NOMO-1 treated with DMSO at 0.1 percent for 48 hours (cell line): ENCODE measurements around the gene ZNF385A.

ENCODE experiments used
- DNase-seq: peaks from one replicate; lab custom pipeline; 2025; ENCODE audit not compliant: unreplicated experiment; lab: John Stamatoyannopoulos, UW

Gene ZNF385A

DNA sequence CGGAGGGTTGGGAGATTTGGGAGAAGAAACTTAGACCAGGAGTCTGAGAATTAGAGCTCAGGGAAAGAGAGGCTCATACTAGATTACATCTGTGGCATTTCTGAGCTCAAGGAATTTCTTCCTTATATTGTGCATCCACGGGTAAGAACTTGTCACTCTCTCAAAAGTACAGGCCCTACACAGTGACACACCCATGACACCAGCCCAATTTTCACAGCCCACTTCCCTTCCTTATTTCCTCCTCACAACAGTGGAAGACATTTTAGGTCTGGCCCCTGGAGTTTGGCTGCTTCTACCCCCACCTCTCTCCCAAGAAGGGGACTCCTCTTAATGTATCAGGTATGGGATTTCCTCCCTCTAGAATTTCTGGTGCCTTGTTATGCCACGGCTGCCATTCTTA lies 9.2 kb upstream of the ZNF385A start:
- peak; percentile 52 for DNase-seq

DNA sequence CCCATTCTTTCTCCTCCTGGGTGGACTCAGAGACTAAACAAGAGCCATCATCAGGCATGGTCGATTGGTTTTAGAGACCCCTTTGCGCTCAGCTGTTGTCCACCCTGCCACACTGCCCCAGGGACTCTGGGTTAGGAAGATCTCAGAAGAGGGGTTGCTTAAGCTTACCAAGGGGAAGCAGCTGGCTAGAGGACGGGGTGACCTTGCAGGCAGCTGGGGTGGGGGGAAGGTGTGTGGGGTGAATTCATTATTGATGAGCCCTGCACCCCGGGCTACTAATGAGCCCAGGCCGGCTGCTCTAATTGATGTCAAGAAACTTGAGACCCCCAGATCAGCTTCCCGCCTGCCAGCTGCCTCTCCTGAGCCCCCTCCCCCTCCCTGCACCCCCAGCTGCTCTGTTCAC lies 8.7 kb upstream of the ZNF385A start:
- DNase-seq, result no peak

DNA sequence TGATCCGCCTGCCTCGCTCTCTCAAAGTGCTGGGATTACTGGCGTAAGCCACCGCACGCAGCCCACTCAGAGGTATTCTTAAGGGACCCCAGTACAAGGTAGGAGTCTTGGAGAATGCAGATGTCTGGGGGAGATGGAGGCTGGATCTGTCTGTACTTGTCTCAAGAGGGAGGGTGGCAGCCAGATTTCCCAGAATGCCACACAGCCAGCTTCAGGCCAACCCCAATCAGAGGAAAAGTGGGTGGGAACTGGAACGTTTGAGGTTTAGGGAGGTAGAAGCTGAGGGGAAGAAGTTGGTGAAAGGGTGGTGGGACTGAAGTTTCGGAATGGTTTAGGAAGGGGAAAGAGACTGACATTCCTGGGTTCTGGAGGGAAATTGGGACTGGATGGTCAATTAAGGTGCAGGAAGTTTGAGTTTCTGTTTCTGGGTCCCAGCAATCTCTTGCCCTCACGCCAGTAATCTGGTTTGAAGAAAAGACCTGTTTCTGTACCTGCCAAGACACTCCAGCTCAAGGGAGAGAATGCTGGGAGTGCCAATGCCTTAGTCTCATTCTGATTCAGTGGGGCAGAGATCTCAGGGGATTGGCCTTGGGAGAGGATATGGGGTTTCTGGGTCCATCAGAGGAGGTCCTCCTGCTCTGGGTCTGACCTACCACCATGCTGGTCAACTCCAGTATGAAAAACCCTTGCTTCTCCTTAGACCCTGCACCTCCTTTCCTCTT lies 8.1 kb upstream of the ZNF385A start:
- DNase-seq, result no peak

DNA sequence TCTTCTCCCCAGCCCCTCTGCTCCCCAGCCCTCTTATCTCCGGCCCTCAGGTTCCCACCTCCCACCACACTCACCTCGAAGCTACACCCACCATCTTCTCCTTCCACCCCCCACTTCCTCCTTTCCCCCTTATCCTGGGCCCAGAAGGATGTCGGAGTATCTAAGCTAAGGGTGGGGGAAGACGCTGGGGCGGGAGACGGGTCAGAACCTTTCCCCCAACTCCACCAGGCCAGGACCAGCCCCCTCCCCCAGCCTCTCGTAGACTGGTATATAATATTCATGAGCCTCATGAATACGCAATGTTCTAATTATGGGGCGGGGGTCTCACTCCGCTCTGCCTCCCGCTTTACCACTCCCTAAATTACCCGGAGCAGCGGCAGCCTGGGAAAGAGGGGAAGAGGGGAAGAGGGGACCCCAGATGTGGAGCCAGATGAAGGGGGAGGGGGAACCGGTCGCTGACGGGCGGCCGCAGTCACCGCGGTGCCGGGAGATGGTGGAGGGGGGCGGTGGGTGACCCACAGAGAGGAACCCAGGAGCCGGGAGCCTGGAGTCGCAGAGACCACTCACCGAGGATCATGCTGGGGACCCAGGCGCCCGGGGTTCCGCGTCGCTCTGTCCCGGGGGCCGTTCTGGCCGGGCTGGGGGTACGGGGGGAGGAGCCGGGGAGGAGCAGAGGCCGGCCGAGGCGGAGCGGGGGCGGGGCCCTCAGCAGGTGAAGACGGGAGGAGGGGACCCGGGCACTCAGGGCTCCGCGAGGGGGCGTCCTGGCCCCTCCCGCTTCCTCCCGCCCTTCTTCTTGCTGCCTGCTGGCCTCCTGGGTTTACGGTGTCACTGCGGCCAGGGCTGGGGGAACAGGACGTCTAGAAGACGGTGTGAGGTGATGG lies 6.4 kb upstream of the ZNF385A start:
- peak; percentile 59 for DNase-seq

DNA sequence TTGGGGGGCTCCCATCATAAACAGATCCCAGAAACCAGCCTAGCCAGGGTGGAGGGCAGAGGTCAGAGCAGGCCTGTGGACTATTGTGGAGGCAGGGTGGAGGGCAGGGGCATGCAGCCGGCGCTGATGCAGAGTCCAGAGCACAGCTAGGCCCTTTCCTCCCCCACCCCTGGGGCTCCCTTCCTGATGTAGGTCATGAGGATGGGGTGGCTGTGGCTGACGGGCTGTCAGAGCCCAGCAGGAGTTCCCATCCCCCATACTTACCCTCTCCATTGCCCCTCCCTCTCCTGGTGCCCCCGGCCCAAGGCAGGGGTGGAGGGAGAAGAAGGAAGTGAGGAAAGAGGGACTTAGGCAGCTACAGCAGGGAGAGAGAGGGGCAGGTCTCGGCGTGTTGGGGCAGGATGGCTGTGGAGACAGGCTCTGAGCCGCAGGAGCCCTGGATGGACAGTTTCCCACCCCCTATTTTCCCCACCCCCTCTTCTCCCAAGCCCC lies 5.7 kb upstream of the ZNF385A start:
- DNase-seq, result peak; percentile 39

DNA sequence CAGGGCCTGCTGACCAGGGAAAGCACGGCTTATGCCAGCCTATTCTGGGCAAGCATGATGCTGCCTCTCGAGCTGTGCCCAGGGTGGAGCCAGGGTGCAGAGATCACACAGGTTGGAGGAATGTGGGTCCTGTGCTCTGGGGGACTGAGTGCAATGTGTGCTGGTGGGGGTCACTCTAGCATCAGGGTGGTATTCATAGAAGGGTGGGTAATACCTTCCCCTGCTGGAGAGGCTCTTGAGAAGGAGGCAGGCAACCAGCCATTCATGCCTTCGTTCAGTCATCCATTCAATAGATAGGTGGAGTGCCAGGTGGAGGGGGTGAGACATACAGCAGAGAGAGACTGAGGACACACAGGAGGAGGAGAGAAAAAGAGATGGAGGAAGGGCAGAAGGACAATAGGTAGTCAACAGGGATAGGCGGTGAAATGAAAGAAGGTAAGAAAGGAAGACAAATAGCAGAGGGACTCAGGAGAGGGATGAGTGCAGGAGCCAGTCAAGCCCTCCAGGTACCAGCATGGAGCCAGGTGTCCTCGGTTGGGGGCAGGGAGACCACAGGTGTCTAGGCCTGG lies 5.2 kb upstream of the ZNF385A start:
- no peak for DNase-seq

DNA sequence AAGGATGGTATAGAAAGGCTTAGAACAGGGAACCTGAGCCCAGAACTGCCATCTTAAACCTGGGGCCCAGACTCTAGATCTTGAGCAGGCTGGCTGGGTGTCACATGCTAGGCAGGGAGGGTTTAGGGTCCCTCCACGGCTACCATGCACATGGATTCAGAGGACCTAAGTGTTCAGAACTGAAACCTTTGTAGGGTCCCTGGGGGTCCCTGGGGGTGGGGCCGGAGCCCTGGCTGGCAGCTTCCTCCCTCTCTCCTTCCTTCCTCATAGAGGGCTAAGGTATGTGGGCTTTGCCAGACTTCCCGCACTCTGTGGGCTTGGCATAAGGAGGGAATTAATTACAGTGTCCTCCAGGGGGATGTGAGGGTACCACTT lies 4.6 kb upstream of the ZNF385A start:
- no peak for DNase-seq

DNA sequence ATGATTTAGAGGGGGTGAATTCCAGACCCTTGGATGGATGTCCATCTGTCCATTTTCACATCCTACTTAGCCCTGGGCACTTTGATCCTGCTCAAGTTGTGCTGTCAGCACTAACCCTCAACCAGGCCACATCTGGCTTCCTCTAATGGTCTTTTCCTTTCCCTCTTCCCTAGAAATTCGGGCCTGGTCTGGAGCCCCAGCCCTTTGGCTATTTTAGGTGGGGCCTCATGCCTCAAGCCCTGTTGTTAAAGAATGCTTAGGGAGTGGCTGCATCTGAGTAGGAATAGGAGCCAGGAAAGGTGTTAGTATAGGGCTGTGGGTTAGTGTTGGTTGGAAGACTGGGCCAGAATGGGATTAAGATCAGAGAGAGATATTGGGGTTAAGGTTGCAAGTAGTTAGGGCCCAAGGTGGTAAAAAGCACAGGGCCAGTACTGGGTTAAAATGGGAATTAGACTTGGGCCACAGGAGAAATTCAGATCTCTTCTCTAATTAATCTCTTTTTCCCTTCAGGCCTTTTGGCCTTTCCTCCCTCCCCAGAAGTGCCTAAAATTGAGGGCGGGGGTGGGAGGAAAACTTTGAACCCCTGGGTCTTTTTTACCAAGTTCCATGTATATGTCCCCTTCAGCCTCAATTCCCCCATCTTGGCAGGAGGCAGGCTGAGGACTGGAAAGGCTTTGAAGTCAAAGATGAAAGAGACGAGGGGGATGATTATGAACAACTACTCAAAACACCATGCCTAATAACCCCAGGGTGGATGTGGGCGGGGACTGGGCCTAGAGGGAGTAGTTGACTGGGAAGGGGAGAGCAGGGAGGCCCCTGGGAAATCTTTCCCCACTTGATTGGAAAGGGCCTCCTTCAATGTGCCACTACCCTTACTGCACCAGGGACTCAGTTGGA lies 4.0 kb upstream of the ZNF385A start:
- no peak for DNase-seq

DNA sequence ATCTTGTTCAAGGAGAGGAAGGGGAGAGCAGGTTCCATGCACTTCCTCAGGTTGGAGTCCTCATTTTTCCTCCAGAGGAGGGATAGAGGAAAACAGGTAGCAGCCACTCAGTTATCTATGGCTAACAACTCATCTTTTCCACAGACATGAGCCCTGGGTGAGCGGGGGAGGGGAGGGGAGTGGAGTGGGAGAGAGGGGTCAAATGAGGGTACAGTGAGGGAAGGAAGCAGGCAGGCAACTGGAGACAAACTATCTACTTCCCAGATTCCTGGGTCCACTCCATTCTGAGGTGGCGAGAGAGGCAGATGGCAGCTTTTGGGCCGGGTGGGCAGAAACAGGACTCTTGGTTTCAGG lies 2.6 kb upstream of the ZNF385A start:
- DNase-seq, result no peak

DNA sequence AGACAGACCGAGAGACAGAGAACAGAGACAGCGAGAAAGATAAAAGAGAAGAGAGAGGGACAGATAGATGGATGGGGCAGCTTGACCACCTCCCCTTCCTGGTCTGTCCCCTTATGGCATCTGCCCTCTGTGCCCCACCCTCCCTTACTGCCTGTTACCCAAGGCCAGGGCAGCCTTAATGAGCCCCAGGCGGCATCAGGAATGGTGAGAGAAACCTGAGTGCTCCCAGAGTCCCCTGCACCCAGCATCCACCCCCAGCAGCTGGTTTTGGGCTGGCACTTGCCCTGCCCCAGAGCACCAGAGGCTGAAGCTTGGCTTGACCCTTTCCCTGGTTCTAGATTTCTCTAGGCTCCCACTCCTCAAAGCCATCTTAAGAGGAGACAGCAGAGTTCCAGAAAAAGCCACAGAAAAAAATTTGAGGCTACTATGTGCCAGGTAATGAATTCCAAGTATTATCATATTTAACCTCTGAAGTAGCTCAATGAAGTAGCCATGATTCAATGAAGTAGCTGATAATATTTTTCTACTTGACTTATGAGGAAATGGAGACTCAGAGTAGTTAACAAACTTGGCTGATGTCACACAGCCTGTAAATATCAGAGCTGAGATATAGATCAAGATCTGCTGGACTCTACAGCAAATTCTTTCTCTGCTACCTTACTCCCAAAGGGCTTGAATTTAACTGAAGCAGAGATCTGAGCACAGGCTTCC lies 2.0 kb upstream of the ZNF385A start:
- DNase-seq, result no peak

DNA sequence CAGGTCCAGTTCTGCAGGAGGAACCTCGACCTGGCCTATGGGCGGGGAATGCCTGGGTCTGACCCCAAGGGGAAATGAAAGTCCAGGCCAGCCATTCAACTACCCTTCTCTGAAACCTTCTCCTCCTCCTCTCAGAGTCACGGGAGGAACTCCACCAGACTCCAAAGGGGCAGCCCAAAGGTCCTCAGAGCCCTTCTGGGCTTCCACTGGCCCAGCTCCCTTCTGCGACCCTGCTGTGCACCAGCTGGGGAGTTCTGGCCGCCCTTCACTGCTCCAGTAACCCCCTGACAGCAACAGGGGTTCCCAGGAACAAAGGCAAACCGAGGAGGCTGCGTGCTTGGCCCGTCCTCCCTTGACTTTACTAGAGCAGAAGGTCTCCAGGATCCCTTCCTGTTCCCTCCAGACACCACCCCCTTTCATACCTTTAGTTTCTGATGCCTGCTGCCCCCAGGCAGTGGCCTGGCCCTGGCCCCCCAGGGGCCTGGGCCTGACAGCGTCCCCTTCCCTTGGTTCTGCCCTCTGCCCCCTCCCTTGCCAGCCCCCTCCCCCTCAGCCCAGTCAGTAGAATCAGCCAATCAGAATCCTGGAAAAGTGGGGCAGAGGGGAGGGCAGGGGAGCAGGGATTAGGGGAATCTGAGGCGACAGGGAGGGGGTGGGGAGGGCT lies 850 bp upstream of the ZNF385A start:
- DNase-seq, result peak; percentile 81

DNA sequence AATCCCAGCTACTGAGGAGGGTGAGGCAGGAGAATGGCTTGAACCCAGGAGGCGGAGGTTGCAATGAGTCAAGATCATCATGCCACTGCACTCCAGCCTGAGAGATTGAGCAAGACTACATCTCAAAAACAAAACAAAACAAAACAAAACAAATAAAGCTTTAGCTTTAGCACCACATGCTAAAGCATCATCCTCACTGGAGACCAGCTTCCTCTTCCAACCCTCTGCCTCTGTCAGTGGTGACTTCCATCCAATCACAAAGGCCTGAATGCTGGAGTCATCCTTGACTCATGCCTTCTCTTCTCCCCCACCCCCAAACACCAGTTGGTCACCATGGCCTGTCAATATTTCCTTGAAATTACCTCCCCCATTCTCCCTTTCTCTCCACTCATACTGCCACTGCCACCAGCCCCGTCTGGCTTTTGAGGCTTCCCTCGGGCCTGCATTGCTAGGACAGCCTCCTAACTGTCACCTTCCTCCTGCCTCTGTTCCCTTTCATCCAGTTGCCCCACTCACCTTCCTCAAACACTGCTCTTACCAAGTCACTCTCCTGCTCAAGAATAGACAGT lies 1.4 kb downstream of the ZNF385A start:
- DNase-seq, result peak; percentile 85

DNA sequence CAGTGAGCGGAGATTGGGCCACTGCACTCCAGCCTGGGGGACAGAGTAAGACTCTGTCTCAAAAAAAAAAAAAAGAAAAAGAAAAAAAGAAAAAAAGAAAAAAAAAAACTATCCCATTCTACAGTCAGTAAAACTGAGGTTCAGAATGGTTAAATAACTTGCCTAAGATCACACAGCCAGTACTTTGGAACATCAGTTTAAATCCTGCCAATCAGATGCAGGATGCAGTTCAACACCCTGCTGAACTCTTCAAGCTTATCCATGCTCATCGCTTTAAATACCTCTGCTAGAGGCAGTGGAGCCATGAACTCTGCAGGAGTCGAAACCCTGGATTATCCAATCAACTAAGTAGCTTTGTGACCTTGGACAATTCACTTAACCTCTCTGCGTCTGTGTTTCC lies 3.4 kb downstream of the ZNF385A start:
- no peak for DNase-seq

DNA sequence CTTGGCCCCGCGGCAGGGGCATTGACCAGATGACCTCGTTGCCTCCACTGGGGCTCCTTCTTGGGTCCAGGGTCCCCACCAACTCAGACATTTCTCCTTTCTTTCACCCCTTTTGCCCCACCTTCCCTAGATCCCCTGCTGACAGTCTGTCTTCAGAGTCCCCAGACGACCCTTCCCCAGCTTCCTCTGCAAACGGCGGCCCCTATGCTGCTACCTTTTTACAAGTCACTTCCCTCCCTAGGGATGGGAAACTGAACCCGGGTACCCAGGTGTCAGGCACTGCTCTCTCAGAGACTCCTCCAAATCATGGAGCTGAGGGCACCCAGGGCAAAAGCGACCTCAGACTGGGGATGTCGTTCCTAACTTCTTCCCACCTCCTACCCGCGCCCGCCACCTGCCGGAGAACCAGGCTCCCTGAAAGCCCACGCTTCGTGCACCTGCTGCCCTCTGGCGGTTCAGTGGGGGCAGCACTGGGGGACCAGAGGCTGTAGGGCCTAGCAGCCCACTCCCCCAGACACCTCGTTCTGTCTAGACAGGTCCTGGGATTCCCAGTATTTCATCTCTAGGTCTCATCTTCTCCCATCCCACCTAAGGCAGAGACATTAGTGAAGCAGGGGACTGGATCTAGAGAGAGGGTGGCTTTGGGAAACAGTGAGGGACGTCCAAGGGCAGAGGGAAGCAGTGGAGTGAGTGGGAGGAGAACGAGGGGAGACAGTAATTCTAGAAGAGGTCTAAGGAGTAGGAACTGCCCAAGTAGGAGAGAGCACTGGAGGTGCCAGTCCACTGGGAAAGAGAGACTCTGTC lies 4.9 kb downstream of the ZNF385A start:
- DNase-seq, result peak; percentile 78

DNA sequence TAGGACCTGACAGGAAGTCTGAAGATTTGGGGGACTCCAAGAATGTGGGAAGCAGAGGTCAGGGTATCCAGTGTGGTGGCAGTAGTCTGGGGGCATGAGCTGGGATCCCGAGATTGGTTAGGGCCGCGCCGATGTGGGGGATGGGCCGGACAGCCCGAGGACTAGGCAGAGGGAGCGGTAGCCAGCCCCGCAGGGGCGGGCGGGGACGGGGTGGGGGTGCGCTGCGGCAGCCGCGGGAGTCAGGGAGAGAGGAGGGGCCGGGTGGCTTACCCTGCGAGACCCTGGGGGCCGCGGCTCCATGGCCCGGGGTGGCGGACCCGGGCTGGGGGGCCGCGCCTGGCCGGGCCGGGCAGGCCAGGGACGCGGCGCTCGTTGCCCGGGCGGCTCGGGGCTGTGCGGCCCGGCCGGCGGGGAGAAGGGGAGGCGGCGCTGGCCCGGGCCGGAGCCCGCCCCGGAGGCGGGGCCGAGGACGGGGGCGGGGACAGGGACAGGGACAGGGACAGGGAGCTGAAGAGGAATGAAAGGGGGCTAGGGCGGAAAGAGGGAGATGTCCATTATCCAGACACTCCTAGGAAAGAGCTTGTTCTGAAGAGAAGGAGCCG lies 5.6 kb downstream of the ZNF385A start:
- DNase-seq, result no peak

DNA sequence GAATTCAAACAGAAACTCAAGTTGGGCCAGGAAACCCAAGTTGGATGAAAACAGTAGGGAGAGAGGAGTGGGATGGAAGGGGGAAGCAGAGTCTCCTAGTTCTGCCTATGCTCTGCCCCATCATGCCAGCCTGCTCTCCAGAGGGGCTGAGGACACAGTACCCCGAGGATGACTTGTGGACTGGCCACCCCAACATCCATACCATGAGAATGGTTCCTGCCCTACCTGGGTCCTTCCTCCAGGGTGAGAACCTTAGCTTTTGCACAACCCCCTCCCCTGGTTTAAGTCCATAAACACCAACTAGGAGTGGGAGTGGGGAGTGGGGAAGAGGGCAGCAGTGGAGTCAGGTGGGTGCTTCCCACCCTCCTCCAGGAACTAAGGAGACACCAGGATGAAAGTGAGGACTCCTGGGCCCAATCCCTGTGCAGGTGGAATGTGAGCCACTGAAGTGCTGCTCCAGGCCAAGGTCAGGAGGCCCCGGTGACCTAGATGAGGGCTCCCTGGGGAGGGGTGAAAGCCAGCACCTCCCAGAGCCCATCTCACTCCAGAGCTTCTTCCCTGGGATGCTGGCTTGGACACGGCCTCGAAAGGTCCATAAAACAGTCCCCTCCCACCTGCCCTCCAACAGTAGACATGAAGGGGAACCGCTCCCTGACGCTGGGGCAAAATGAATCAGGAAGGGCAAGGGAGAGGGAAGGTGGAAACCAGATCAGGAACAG lies 6.6 kb downstream of the ZNF385A start:
- no peak for DNase-seq

DNA sequence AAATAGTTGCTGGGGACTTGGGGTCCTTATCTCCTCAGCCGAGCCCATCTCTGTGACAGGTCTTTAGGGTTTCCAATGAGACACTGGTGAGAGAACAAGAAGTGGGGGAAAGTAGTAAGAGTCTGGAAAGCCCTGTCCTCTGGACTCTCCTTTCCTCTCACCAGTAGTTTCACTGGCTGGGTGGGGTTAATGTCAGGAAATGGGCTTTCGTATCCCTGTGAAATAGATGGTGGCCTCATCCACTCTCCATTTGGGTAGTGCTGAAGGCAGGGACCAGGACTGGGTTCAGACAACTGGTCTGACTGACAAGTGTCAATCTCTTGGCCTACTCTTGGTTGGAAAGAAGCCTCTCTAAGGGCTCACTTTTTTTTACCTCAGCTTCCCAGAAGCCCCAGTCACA lies 7.5 kb downstream of the ZNF385A start:
- DNase-seq, result no peak

DNA sequence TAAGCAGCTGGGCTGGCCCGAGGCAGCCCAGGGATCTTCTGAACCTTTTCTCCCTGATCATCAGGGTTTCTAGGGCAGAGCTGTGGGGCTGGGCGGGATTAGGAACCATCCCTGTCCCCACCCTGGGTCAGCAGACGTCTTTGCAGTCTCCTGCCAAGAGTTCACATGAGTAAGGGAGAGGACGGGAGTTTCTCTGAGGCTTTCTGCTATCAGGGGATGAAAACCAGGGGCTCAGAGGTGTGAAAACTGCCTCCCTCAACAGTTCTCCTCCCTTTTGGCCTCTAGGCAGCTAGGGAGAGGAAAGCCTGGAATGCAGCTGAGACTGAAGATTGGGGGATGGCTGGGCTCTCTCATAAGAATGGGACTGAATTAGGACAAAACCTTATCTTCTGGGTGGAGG lies 7.9 kb downstream of the ZNF385A start:
- DNase-seq, result no peak
